Dendritic cell treated with granulocyte-macrophage colony-stimulating factor and Interleukin-4, amounts not matched to agents 40 ng/mL and 50 ng/mL, for 4 days (primary cell): Measurements from ENCODE around the gene CD247.
"Not testable (repeated sequence)": the region's sequence is repeated elsewhere in the genome, so short reads cannot be mapped to it uniquely, and the experiment has no call there.

Experiments
- H3K27ac Mint-ChIP-seq: one replicate; pipeline ENCODE4 v1.8.0; 2022; ENCODE audit warnings: mild to moderate bottlenecking, mixed read lengths
- H3K27me3 Mint-ChIP-seq: one replicate; pipeline ENCODE4 v1.8.0; 2022; ENCODE audit warnings: mild to moderate bottlenecking, mixed read lengths
- H3K36me3 Mint-ChIP-seq: one replicate; pipeline ENCODE4 v1.8.0; 2022; ENCODE audit warnings: low read depth, mixed read lengths
- H3K4me1 Mint-ChIP-seq: one replicate; pipeline ENCODE4 v1.8.0; 2022; ENCODE audit warnings: low read depth, mixed read lengths
- H3K4me3 Mint-ChIP-seq: one replicate; pipeline ENCODE4 v1.8.0; 2022; ENCODE audit warnings: mild to moderate bottlenecking, moderate library complexity, mixed read lengths
- H3K9me3 Mint-ChIP-seq: one replicate; pipeline ENCODE4 v1.8.0; 2022; ENCODE audit warnings: mixed read lengths
- intact Hi-C: fragments of 100-400 bp; cut with micrococcal nuclease; formaldehyde crosslinking; loops from one replicate; pipeline ENCODE4 v1.15.0; 2022

CD247 gene

DNA sequence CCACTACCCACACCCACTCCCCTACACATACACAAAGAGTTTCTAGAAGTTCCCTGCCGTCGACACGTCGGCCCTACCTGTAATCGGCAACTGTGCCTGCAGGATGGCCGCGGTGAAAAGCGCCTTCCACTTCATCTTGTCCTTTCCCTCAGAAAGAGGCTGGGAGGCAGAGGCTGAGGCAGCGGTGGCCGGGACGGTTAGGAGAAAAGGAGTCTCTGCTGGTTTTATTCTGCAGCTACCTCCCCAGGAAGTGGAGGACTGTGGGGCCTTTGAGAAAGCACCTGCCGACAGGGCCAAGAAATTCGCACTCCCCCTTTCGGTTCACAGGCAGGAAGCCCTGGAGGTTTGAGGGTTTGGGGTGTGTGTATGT, at the start of gene CD247:
TSS of gene CD247 (minus strand) at position 199 of the 370 bp plus-strand sequence. CDS start at position 135, 64 bp downstream.
- no peaks in the 10 kb centered on the region for H3K4me1 Mint-ChIP-seq
- intact Hi-C loops = no loop called here
- no peaks in the 10 kb centered on the region for H3K36me3 Mint-ChIP-seq
- no peaks in the 10 kb centered on the region for H3K27me3 Mint-ChIP-seq
- H3K9me3 Mint-ChIP-seq = no peaks in the 10 kb centered on the region
- no peak within 1 kb of the TSS for H3K27ac Mint-ChIP-seq
- no peak within 1 kb of the TSS for H3K4me3 Mint-ChIP-seq

DNA sequence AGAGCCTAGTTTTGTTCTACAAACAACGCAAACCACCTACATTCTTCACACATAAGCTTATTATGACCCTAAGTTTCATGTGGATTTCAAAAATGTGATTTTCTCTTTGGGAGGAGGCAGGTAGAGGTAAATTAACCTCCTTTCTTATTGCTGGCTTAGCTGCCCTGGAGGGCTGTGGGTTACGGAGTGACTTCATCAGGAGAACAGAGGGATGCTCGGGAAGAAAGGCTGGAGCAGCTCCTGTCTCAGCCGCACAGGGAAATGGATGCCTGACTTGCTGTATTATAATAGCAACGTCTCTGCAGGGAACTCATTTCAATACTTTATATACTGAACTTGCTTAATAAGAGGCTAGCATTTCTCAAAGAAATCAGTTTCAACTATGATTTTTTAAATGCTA, 49.3 kb upstream of the CD247 start:
- intact Hi-C loops = no loop called here
- Mint-ChIP-seq H3K4me3 (no peak overlapping the region), H3K36me3 (no peaks in the 10 kb centered on the region), H3K27me3 (peaks cover 3% of the 10 kb centered on the region), H3K27ac (no peak overlapping the region), H3K9me3 (no peaks in the 10 kb centered on the region), H3K4me1 (peaks cover 57% of the 10 kb centered on the region)

DNA sequence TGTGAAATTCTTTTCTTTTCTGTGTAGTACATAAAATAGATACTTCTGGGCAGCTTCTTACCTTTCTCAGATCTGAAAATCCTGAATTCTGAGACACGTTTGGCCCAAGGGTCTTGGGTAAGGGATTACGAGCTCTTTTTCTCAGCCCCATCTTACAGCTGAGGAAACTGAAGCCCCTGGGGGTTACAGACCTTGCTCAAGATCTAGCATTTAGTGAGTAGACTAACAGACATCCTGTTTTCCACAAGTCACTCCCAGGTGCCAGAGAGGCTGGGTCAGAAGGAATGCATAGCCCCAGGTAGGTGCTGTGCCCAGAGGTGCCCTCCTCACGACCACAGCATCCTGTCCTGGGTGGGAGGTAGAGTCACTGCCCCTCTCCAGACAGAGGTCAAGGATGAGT, 48.4 kb upstream of the CD247 start:
- intact Hi-C loops = no loop called here
- Mint-ChIP-seq H3K4me1 (peaks cover 57% of the 10 kb centered on the region), H3K9me3 (no peaks in the 10 kb centered on the region), H3K36me3 (no peaks in the 10 kb centered on the region), H3K4me3 (no peak overlapping the region), H3K27ac (no peak overlapping the region), H3K27me3 (no peaks in the 10 kb centered on the region)

GRCh38 chr1:167565922-167566321, 47.6 kb upstream of the CD247 start:
- intact Hi-C loops = no loop called here
- H3K36me3 Mint-ChIP-seq = no peaks in the 10 kb centered on the region
- H3K27me3 Mint-ChIP-seq = no peaks in the 10 kb centered on the region
- no peak overlapping the region for H3K27ac Mint-ChIP-seq
- no peak overlapping the region for H3K4me3 Mint-ChIP-seq
- H3K4me1 Mint-ChIP-seq = peaks cover 58% of the 10 kb centered on the region
- no peaks in the 10 kb centered on the region for H3K9me3 Mint-ChIP-seq

DNA sequence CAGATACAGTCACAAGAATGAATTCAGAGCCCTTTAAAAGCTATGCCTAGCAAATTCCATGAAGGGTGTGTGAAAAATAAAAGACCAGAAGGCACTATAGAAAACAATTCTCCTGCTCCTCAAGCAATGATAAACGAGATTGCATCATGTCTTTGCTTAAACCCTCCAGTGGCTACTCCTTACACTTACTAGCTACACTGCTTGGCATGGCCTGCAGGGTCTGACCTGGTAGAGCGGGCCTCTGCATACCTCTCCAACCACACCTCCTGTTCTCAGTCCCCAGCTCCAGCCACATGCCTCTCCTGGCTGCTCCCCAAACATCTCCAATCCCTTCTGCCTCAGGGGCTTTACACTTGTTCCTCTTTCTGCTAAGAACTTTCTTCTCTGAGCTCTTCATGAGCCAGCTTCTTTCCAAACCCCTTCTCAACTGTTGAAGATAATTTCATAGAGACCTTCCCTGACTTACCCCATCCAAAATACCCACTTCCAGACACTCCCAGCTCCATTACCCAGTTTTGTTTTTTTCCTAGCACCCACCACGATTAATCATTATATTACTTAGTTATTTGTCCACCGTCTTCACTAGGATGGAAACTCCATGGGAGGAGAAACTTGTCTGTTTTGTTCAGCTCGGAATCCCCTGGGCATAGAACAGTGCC, 46.4 kb upstream of the CD247 start:
- no peaks in the 10 kb centered on the region for H3K36me3 Mint-ChIP-seq
- H3K9me3 Mint-ChIP-seq = no peaks in the 10 kb centered on the region
- no peak overlapping the region for H3K4me3 Mint-ChIP-seq
- H3K27ac Mint-ChIP-seq = peak overlapping the region; percentile 89
- no peaks in the 10 kb centered on the region for H3K27me3 Mint-ChIP-seq
- intact Hi-C loops = loop anchor here (5.0 kb wide), 3 partner anchors 38 to 123 kb away; partner anchors contain the start of gene RCSD1
- H3K4me1 Mint-ChIP-seq = peaks cover 61% of the 10 kb centered on the region

GRCh38 chr1:167563579-167564246, 45.4 kb upstream of the CD247 start:
- H3K27me3 Mint-ChIP-seq = no peaks in the 10 kb centered on the region
- H3K27ac Mint-ChIP-seq = peak overlapping the region; percentile 89
- peaks cover 66% of the 10 kb centered on the region for H3K4me1 Mint-ChIP-seq
- H3K4me3 Mint-ChIP-seq = peak overlapping the region; percentile 34
- H3K9me3 Mint-ChIP-seq = no peaks in the 10 kb centered on the region
- H3K36me3 Mint-ChIP-seq = no peaks in the 10 kb centered on the region
- intact Hi-C loops = loop anchor here (5.0 kb wide), 3 partner anchors 39 to 124 kb away; partner anchors contain the start of gene RCSD1

- no peak overlapping the region for H3K4me3 Mint-ChIP-seq
- H3K4me1 Mint-ChIP-seq = peaks cover 66% of the 10 kb centered on the region
- no peaks in the 10 kb centered on the region for H3K9me3 Mint-ChIP-seq
- H3K36me3 Mint-ChIP-seq = no peaks in the 10 kb centered on the region
- H3K27me3 Mint-ChIP-seq = no peaks in the 10 kb centered on the region
- H3K27ac Mint-ChIP-seq = peak overlapping the region; percentile 89
- intact Hi-C loops = loop anchor here (5.0 kb wide), 3 partner anchors 40 to 125 kb away; partner anchors contain the start of gene RCSD1
Observed at GRCh38 chr1:167562702-167563101, 44.4 kb upstream of the CD247 start.

DNA sequence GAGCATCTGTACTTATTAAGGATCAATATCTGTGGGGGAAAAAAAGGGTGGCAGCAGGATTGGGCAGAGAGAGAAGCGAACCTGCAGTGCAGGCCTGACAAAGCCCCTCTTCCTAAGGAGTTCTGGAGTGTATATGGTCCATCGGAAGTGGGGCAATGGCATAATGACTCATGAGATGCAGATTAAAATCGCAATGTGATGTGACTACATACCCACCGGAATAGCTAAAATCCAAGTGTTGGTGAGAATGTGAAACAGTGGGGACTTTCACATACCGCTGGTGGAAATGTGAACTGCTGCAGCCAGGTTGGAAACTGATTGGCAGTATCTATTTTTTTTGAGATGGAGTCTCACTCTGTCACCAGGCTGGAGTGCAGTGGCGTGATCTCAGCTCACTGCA, 43.4 kb upstream of the CD247 start:
- intact Hi-C loops = loop anchor here (5.0 kb wide), 3 partner anchors 41 to 126 kb away; partner anchors contain the start of gene RCSD1
- Mint-ChIP-seq H3K4me1 (peaks cover 62% of the 10 kb centered on the region), H3K27me3 (no peaks in the 10 kb centered on the region)

DNA sequence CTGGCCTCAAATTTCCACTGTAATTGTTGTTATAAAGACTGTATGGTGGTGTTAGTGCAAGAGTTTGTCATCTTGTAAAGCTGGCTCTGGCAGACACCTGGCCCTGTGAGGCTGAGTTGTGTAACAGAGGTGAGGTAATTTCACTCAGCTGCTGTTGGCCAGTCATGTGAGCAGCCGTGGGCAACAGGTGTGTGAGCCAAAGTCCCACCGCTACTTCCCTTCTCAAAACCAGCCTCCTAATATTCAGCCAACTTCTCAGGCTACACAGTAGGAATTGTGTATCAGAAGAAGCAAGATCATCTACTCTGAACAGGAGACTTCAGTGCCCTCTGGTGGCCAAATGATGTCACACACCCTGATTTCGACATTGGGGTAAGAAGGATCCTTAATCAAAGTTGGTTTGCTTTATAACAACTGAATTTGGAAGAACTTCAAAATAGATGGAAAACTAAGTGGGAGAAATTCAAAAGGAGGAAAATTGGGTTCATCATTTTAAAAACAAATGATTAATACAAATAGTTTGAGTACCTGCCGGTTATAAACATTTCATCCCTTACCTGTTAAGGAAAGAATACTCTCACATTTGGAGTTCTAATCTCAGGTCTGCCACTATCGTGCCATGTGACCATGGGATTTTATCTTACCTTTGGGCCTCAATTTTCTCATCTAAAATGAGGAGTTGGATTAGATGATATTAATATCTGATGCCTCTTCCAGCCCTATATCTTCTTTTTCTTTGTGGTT, 37.8 kb upstream of the CD247 start:
- Mint-ChIP-seq H3K4me1 (peaks cover 41% of the 10 kb centered on the region), H3K36me3 (peaks cover 19% of the 10 kb centered on the region), H3K9me3 (no peaks in the 10 kb centered on the region), H3K4me3 (no peak overlapping the region), H3K27ac (no peak overlapping the region), H3K27me3 (no peaks in the 10 kb centered on the region)
- intact Hi-C loops = loop anchor here (2.0 to 5.0 kb wide), 2 partner anchors 15 to 154 kb away; no protein-coding TSS in a partner anchor

More for the DNA sequence above, 43.4 kb upstream of the CD247 start:
- Mint-ChIP-seq H3K27ac (no peak overlapping the region), H3K4me3 (no peak overlapping the region), H3K9me3 (no peaks in the 10 kb centered on the region), H3K36me3 (no peaks in the 10 kb centered on the region)

DNA sequence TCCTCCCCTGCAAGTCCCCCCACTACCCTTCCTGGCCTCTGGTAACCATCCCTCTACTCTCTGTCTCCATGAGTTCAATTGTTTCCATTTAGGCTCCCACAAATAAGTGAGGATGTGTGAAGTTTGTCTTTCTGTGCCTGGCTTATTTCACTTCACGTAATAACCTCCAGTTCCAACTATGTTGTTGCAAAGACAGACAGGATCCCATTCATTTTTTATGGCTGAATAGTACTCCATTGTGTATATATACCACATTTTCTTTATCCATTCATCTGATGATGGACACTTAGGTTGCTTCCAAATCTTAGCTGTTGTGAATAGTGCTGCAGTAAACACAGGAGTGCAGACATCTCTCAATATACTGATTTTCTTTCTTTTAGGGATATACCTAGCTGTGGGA, 36.7 kb upstream of the CD247 start:
- not testable (repeated sequence) for H3K27ac Mint-ChIP-seq, H3K27me3 Mint-ChIP-seq, H3K4me3 Mint-ChIP-seq, H3K9me3 Mint-ChIP-seq
- peaks cover 30% of the 10 kb centered on the region for H3K36me3 Mint-ChIP-seq
- intact Hi-C loops = loop anchor here (2.0 to 5.0 kb wide), 2 partner anchors 14 to 153 kb away; no protein-coding TSS in a partner anchor
- peaks cover 46% of the 10 kb centered on the region for H3K4me1 Mint-ChIP-seq

GRCh38 chr1:167554028-167554779, 35.9 kb upstream of the CD247 start:
- no peaks in the 10 kb centered on the region for H3K9me3 Mint-ChIP-seq
- H3K4me3 Mint-ChIP-seq = peak overlapping the region; percentile 92
- intact Hi-C loops = loop anchor here (2.0 to 5.0 kb wide), 2 partner anchors 13 to 332 kb away; partner anchors contain the start of gene POU2F1
- H3K36me3 Mint-ChIP-seq = peaks cover 39% of the 10 kb centered on the region
- H3K27me3 Mint-ChIP-seq = no peaks in the 10 kb centered on the region
- peaks cover 50% of the 10 kb centered on the region for H3K4me1 Mint-ChIP-seq
- peak overlapping the region; percentile 87 for H3K27ac Mint-ChIP-seq

GRCh38 chr1:167553136-167554027, 35.1 kb upstream of the CD247 start, which contains the start of gene CREG1:
Gene CREG1, minus strand, starts transcription at chr1:167553762.
- no peaks in the 10 kb centered on the region for H3K9me3 Mint-ChIP-seq
- H3K27me3 Mint-ChIP-seq = no peaks in the 10 kb centered on the region
- peaks cover 44% of the 10 kb centered on the region for H3K36me3 Mint-ChIP-seq
- H3K4me1 Mint-ChIP-seq = peaks cover 53% of the 10 kb centered on the region
- H3K4me3 Mint-ChIP-seq = peak within 1 kb of the TSS; percentile 92
- H3K27ac Mint-ChIP-seq = peak within 1 kb of the TSS; percentile 87
- intact Hi-C loops = loop anchor here (2.0 to 5.0 kb wide), 2 partner anchors 13 to 331 kb away; partner anchors contain the start of gene POU2F1
